Measurements from ENCODE around the gene ARHGDIG.
A peak's percentile ranks its signal among the peaks of the same experiment; 100 is the strongest.

The ARHGDIG gene

DNA sequence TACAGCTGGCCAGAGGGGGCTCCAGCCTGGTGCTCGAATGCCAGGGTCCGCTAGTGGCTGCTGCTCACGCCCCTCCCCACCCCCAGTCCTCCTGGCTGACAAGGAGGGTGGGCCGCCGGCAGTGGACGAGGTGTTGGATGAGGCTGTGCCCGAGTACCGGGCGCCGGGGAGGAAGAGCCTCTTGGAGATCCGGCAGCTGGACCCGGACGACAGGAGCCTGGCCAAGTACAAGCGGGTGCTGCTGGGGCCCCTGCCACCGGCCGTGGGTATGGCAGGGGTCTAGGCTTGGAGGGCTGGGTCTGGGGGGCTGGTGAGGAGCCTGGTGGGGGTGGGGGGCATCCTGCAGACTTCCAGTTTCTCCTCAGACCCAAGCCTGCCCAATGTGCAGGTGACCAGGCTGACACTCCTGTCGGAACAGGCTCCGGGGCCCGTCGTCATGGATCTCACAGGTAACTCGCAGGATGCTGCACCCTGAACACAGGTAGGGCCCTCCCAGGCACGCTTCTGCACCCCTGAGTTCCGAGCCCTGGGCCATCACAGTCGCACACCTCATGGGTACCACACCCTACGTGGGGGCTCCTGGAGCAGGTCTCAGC is 1.4 kb downstream of the ARHGDIG start:
- no peak for DNase-seq

- no peak for DNase-seq
Observed at GRCh38 chr16:282491-282890, 2.1 kb downstream of the ARHGDIG start.

- DNase-seq: no peak
Observed at GRCh38 chr16:283033-283805, 2.8 kb downstream of the ARHGDIG start, which contains the start of gene PDIA2. Gene PDIA2 (plus strand): TSS chr16:283164. CDS start chr16:283170, 6 bp downstream.

GRCh38 chr16:284204-285120 is 4.1 kb downstream of the ARHGDIG start:
- no peak for DNase-seq

GRCh38 chr16:285146-286055 is 5.0 kb downstream of the ARHGDIG start:
- DNase-seq: no peak

- no peak for DNase-seq
Observed at GRCh38 chr16:286491-287297, 6.3 kb downstream of the ARHGDIG start.

DNA sequence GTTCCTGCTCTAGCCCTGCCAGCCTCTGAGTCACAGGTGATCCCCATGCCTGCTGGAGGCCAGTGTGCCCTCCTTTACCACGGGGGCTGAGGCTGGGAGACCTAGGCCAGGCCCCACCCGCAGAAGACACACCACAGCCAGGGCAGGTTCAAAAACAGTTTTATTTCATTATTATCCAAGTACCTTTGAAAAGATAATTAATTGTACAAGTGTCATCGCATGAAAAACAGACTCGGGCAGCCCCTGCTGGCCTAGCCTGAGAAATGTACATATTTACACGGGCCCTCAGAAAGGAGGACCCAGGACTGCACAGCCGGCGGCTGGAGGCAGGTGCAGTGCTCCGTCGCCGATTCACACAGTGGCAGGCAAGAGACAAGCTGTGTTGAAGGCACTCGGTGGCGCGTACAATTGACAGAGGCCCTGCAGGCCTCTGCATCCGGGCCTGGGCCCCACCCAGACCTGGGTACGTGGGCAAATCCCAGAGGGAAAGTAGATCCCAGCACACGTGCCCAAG is 7.0 kb downstream of the ARHGDIG start:
- peak; percentile 41 for DNase-seq

DNA sequence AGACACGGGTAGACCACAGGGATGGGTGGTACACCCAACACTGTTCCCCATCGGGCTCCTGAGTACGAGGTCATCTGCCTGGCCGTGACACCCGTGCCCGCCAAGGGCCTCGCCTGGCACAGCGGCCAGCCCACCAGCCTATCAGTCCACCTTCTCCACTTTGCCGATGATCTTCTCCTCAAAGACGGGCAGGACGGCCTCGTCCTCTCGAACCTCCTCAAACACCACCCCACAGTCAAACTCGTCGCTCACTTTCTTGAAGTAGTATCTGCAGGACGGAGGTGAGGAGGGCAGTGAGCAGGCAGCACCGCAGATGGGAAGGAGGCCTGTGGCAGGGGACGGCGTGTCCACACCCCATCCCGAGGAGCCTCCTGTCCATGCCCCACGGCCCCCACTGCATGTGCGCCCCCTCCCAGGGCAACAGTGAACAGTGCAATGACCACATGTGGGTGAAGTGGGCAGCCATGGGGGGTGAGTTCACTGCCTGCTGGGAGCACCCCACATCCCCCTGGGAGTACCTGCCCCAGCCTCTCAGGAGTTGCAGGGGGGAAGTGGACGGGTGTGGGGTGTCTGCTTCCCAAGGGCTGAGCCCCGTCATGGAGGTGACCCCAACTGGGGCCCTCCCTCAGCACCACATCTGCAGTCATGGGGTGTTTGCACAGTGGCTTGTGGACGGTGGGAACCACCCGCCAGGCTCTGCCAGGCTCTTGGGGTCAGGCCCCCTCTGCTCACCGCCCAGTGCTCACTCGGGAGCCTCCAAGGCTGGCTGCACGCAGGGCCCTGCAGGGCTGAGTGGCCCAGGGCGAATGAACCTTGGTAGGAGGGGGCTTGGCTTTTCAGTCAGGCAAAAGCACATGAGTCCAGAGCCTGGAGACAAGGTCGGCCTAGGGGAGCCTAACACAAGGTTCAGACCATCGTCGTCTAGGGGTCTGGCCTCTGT is 7.9 kb downstream of the ARHGDIG start:
- no peak for DNase-seq

DNA sequence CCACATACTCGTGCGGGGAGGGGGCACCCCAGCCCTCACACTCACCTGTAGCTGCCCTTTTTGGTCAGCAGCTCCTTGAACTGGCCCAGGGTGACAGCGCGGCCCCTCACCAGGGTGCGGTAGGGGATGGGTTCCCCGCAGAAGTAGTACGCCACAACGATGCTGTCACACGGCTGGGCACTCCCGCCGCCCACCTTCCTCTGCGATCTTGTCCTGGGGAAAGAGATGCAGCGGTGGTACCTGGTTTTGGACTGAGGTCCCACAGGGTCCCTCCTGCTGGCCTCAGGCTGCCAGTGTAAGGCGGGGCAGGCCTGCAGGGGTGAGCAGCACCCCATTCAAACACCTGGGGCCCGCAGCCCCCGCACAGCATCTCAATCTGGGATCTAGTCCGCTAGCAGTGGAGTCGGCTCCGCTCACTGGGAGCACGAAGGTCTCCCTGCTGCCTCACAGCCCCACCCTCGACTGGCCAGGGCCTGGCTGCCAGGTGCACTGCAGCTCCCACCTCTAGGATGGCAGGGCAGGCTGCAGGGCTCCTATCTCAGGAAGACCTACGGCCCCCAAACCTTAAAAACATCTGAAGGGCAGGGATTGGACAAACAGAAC is 9.1 kb downstream of the ARHGDIG start:
- no peak for DNase-seq

DNA sequence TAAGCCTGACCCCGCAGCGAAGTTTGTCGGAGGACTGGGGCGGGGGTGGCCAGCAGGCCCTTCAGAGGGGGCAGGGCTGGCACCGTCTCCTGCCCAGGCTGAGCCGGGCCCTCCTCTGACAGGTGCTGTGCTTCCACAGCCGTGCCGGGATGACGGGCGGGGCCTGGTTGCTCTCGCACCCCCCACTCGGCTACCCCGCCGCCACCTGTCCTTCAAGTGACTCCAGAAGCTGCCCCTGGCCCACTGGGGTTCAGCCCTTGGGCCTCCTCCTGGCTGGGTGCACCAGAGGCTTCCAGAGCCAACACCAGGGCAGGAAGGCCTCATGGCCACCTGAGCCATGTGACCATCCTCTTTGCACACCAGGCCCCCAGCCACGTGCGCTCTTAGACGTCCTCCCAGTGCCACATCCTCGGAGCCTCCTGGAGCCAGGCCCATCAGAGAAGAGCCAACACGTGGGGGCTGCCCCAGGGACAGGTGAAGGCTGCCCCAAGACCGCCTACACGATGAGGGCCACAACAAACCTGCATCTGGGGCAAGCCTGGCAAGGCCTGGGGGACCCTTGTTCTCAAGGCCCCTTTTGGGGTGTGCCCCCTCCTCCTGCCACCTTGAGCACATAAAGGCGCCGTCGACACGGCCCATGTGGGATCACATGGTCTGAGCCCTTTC is 9.8 kb downstream of the ARHGDIG start:
- DNase-seq: no peak

DNA sequence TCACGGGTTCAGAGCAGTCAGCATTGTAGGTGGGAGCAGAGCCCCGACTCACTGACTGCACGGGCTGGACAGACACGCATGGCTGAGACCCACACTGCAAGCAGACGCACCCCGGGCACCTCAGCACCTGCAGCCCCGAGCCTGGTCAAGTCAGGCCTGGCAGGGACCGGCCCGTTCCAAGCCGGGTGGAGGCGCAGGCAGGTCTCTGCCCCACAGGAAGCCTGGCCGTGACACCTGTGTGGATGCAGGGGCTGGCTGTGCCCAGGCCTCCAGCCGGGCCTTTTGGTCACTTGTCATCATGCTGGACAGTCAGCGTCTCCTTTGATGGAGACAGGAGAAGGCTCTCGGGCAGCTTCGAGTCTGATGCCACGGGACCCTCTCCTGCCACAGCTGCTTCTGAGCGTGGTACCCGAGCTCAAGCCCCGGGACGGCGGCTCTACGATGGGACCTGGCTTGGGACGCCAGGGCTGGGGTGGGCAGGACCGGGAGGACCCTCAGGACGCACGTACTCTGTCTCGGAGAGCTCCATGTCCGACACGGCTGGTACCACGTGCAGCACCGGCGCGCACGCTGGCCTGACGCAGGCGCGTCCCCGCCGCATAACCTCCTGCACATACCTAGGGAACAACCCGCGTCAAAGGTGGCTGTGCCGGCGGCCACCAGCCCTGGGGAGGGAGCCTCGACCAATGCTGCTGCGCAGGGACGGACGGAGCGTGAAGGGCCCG is 10.5 kb downstream of the ARHGDIG start:
- DNase-seq: no peak

DNA sequence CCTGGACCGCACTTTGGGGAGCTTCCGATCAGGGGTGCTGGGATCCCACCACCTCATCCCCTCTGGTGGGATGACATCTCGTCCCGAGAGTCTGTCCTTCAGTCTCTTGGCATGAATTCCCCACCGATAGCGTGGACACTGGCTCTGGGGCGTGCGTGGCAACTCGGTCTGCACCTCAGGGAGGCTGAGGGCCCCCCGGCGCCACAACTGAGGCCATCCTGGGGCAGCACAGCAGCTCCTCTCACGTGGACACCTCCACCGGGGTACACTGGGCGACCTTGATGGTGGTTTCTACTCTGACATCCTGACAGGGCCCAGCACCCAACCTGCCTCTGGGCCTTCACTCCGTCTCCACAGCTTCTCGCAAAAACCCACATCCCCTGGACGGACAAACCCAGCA is 11.1 kb downstream of the ARHGDIG start:
- DNase-seq: no peak

GRCh38 chr16:293043-293775 is 12.8 kb downstream of the ARHGDIG start:
- no peak for DNase-seq

DNA sequence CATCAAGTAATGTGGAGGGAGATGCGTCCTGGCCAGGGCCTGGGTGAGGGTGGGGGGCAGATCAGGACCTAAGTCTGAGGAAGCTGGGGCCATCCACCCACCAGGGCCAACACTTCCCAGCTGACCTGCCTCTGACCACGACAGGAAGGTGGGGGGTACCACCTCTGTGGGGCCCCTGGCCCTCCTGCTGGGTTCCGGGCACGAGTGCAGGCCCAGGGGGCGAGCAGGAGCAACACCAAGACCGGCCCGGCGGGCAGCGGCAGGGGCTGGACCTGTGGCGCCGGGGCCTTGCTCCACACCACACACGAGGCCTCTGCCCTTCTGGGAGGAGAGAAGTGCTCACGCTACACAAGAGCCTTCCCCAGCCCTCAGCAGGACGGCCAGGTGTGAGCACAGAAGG is 15.9 kb downstream of the ARHGDIG start:
- no peak for DNase-seq

DNA sequence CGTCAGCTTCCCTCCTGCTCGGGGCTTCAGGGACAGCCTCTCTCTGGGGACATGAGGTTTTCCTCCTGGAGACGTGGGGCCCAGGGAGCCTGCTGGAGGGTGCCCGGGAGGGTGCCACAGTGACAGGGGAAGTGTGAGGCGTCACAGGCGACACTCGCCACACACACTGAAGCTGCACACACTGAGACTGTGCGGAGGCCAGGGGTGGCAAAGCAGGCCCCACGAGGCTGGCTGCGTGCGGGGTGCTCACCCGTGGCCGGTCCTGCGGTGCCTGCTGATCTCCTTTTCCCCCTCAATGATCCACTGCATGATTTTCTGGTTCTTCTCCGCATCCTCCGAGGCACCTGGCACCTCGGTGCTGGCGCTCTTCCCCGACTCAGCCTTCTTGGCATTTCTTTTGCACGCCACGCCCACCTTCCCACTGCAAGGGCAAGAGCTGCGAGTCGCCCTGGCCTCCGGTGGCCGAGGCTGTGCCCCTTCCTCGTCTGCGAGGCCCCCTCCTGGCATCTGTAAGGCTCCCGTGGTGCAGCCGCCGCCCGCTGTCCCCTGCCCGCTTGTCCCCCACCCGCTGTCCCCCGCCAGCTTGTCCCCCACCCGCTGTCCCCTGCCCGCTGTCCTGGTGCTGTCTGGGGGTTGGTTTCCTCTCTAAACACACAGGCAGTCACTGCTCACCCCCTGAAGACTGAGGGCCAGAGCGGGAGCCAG is 16.6 kb downstream of the ARHGDIG start:
- no peak for DNase-seq

DNA sequence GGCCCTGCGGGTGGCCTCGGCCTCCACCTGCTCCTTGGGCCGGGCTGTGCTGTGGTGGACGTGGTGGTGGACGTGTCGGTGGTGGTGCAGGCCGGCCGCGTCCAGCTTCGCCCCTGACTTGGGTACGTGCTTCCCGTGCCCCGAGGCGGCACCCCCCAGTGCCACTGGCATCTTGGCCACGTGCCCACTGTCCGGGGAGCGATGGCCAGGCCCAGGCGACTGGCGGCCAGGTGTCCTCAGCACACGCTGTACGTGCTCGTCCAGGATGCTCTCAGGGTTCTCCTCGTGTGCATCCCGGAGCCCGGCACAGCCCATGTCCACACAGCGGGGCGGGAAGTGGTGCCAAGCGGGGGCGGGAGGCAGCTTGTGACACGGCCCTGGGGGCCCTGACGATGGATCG is 17.4 kb downstream of the ARHGDIG start:
- no peak for DNase-seq

- no peak for DNase-seq
Observed at GRCh38 chr16:301235-301634, 20.8 kb downstream of the ARHGDIG start.

All from NCI-H2081 treated with DMSO at 0.1 percent for 48 hours (cell line).